Activated CD8-positive, alpha-beta memory T cell treated with anti-CD3 and anti-CD28 coated beads, Interleukin-2, amount 50 U/mL, for 1 hour (primary cell): ENCODE data around the gene SMARCC1.

Source experiments
- DNase-seq: peaks from one replicate; pipeline ENCODE4 v3.0.0-alpha.2; 2020; ENCODE audit errors: extremely low read depth

The SMARCC1 gene

DNA sequence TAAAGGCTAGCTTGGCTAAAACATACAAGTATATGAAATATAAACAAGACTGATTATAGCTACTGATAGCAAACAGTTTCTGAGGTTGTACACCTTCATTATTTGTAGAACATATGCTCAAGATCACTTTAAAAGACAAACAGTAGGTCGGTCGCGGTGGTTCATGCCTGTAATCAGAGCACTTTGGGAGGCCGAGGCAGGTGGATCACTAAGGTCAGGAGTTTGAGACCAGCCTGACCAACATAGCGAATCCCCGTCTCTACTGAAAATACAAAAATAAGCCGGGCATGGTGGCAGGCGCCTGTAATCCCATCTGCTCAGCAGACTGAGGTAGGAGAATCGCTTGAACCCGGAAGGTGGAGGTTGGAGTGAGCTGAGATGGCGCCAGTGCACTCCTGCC, 80.3 kb downstream of the SMARCC1 start:
- DNase-seq, result no peak

DNA sequence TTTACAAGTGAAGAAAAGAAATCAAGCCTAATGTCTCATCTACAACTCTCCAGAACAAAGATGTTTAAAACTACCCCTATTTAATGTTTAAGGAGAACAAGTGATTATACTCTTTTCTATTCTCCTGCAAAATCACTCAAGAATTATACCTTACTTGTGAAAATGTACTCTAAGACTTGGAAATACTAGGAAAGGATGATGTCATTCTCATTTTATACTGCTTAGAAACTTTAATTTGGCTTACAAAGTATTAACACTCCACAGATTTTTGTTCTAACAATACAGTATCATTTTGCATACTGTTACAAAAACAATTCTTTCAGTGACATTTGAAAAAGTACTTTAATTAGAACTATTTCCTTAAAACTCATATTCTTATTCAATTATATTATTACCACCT, 89.5 kb downstream of the SMARCC1 start:
- no peak for DNase-seq

DNA sequence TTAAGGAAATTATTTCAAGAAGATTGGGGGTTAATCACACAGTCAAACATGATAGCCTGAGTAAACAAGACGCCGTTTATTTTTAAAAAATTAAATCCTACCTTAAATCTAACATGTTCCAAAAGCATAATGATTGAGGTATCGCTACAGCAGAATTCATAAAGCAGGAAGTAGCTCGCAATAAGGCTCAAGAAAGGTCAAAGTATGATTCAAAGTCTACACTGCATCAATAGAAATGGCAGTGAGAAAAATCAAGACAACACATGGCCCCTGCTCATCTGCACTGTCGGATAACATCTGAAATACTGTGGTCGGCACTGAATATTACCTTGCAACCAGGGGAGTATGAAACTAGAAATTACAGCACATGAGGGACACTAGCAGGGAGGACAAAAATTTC, 93.2 kb downstream of the SMARCC1 start:
- DNase-seq, result no peak

DNA sequence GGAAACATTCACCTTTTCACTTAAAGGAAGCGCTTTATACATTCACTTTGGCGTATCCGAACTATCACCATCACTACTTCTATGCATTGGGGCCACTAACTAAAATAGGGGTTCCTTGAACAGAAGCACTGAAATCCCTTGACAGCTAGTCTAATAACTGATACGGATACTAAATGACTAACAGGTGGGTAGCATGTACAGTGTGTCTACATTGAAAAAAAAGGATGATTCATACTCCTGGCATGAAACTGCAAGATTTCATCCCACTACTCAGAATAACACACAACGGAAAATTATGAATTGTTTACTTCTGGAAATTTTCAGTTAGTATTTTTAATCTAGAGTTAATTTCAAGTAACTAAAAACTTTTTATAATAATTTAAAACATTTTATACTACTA, 96.7 kb downstream of the SMARCC1 start:
- DNase-seq, result no peak

DNA sequence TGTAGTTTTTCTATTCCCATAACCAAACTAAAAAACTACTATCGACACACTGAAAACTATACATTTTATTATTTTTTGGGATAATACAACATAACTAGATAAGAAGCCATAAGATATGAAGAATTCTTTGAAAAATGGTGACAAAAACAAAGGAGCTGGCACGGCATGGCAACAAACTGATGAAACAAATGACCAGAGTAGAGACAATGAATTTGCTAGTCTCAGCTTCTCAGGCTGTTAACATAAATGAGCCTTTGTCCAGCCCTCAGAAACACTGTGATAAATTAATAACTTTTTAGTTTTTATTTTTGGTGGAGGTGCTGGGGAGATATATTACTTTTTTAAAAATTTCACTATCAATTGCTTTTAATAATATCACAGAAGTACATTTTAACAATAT, 100.7 kb downstream of the SMARCC1 start:
- no peak for DNase-seq

DNA sequence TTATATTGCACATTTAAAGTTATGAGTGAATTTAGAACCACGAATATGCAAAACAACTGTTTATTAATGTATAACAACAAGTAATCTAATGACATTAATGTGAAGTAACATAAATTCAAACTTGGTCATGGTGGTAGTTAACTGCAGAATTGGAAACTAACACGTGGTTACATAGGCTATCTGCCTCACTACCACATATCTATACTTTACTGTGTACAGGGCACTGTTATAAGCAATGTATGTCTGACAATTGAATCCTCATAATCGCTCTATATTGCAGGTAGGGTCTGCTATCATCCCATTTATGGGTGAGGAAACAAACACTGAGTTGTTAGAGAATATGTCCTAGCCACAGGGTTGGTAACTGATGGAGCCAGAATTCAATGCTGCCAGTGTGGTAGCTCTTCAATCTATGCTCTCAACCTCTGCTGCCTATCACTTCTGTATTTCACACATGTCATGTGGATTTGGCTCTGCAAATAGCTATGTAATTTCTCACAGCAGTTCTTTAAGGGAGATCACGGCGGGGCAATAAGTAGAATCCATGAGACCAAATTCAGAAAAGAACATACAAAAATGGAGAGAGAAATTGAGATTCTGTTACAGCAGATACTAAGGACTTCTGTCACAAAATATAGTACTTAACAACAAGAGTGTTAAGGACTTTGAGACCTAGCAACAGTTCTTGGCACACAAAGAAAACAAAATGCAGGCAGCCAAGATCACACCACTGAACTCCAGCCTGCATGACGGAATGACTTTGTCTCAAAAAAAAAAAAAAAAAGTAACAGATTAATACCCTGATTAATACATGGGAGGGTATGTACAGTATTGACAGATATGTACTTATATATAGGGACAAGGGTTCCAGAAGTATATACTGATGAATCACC, 103.0 kb downstream of the SMARCC1 start:
- DNase-seq, result no peak

DNA sequence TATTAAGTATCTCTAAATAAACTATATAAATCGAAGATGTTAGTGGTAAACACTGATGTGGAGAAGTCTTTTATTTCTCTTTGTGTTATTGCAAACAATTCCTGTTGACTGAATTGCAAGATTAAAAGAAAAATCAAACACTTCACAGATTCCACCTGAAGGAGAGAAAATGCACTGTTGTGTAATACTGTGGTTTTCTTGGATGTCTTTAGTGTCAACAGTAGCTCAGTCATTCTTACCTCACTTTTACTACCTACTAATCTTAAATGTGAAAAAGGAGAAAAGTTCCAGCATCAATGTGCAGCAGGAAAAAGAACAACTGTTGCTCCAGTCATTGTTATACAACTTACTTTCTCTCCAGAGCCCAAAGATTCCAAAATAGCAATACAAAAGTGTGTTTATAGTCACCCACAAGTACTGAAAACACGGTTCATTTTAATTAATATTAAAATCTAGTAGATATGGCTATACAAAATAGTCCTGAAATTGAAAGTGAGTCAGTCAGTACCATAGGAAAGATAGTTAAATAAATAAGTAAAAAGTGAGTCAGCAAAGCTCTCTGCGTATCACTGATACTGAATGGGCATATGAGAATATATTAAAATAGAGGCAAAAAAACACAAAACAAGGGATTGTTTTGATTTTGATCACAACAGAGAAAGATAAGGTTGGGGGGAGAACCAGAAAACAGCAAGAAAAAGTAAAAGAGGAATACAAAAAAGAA, 112.5 kb downstream of the SMARCC1 start:
- no peak for DNase-seq

DNA sequence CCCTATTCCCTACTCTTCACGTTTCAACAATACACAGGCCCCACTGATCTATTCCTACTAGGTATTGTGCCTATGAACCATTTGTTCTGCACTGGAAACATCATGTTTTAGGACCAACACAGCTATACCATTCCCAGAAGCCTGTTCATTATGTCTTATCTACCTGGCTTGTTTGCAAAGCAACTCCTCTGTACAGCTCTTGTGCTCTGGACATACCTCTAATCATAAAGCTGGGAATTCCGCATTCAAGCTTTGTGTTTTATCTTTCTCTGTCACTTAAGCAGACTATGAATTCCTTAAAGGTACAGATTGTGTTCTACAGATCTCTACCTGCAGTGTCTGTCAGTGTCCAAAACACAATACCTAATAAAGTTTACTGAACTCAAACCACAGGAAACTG, 115.6 kb downstream of the SMARCC1 start:
- DNase-seq, result no peak

DNA sequence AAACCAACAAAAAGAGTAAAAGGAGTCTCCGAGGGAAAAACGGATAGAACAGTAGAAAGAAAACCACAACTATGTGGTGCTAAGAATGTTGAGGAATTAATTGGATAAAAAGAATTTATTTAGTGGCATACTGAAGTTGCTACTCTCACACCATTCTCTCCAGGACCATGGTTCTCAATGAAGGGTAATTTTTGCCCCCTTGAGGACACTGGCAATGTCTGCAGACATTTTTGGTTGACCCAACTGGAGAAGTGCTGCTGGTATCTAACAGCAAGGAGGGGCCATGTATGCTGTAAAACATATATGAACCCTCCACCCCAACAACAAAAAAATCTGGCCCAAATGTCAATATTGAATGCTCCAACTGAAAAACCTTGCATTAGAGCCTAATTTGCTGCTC, 117.2 kb downstream of the SMARCC1 start:
- DNase-seq, result no peak

DNA sequence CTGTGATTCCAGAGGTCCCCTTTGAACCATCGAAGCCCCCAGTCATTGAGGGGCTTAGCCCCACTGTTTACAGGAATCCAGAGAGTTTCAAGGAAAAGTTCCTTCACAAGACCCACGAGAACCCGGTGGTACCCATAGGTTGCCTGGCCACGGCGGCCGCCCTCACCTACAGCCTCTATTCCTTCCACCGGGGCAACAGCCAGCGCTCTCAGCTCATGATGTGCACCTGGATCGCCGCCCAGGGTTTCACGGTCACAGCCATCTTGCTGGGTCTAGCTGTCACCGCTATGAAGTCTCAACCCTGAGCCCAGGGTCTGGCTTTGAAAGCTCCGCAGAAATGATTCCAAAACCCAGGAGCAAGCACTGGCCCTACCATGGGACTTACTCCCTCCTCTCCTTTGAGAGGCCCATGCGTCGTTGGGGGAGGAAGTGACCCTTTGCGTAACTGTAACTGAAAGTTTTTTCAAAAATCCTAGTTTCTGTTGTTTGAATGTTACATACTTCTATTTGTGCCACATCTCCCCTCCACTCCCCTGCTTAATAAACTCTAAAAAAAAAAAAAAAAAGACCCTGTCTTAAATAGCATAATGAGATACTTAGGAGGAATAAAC, 118.0 kb downstream of the SMARCC1 start:
- no peak for DNase-seq

DNA sequence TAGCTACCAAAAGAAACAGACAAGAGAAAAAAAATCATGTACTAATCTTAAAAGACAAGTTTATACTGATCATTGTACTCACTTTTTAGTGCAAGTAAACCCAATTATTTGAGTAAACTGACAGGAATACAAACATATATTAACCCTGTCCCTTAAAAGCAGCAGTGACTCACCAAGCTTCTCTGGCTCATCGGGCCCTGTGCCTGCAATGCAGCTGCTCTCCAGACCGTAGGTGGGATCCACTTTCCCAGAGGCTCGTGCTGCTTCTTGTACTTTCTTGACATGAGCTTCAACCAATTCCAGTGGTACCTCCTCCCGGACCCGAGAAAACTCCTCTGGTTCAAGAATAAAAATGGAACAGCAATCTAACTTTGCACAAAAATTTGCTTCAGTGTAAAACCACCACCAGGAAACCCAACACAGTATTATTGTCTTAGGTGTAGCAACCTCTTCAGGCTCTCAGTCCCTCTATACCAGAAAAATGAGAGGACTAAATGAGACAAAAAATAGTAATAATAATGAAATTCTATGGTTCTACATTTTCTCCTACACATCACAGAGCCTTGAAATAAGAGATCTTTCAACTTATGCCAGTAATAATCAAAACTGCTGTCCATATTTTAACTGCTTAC, 120.5 kb downstream of the SMARCC1 start:
- no peak for DNase-seq

DNA sequence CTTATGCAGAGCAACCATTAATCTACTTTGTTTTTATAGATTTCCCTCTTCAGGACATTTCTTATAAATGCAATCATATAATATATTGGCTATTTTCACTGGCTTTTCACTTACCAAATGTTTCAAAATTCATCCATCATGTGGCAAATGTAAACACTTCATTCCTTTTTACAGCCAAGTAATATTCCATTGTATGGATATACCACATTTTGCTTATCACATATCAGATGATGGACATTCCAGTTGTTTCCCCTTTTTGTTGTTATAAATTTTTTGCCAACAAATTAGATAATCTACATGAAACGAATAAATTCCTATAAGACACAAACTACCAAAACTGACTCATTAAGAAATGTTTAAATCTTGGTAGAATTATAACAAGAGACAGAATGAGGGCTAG, 123.2 kb downstream of the SMARCC1 start:
- DNase-seq, result no peak

DNA sequence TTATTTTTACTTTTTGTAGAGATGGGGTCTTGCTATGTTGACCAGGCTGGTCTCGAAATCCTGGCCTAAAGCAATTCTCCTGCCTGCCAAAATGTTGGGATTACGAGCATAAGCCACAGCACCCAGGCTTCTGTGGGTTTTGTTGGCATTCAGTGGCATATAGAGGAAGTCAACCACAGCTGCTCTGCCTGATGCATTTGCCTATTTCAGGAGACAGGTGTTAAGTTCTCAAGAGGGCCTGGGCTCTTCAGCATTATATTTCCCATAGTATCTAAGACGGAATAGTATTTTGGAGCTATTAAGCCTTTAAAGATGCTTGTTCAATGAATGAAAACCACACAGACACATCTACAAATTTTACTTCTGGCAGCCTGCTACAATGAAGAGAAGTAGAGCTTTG, 129.6 kb downstream of the SMARCC1 start:
- DNase-seq, result no peak

DNA sequence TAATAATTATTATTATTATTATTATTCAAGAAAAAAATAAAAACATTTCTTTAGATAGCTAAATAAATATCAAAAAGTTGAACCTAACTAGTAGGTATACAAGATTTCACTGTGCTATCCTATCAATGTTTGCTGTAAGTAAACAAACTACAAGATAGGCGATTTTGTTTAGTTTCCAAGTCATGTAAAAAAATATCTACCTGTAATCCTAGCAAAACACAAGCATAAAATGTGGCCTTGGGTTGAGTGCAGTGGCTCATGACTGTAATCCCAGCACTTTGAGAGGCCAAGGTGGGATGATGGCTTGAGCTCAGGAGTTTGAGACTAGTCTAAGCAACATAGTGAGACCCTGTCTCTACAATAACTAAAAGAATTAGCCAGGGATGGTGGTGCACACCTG, 131.4 kb downstream of the SMARCC1 start:
- no peak for DNase-seq

DNA sequence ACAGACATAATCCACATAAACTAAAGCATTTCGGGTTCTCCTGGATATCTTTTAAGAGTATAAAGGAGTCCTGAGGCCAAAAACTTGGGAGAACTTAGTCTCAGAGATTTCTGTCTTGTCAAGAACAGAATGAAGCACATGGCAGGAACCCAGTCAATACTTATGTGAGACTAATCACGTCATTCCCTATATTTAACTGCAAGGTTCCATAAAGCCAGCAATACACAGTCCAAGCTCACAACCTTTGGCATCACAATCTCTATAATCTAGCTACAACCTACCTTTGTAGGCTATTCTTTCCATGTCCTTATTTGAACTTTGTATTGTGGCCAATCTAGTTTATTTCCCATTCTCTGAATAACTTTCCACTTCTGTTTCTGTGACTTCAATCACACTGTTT, 134.1 kb downstream of the SMARCC1 start:
- DNase-seq, result no peak

DNA sequence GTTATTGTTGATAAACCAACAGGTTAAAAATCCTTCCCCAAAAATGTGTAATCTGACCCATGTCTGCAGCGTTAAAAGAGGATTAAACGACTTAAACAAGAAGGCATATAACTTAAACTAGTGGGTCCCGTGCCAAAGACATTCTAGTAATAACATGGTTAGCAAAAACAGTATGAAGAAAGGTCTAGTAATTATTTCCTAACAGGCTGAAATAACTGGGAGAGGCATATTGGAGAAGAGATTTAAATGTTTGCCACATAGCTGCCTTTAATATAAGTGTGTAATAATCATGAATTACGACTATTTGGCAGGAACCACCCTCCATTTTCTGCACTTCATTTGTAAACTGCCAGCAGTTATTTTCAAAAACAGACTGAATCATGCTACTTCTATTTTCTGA, 135.3 kb downstream of the SMARCC1 start:
- no peak for DNase-seq

DNA sequence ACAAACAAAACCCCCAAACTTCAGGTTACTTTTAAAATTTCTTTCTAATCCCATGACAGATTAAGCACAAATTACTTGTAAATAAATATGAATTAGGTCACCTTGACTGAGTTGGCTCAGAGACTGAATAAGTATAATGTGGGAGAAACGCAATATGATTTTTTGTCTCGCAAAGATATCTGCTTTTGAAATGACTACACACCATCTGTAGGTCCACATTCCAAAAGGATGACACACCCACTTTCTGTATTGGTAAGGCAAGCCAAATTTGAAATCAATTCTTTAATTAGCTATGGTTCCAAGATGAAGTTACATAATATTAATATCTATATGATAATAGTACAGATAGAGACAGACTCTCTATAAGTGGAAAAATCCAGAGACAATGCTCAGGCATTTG, 136.1 kb downstream of the SMARCC1 start:
- DNase-seq, result no peak

DNA sequence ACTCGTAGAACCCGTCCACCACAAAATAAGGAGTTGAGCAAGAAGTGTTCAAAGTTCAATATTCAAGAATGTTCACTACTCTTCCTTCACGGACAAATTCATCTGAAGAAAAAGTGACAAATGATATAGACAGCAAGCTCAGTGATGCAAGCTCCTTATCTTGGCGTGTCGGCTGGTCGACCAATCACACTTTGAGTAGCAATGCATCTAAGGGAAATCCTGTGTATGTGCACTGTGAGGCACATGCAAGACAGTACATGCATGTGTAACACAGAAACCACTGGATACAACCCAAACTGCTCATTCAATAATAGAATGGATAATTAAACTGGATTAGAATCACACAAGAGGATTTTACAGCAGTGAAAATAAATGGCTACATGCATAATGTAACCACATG, 138.6 kb downstream of the SMARCC1 start:
- no peak for DNase-seq

DNA sequence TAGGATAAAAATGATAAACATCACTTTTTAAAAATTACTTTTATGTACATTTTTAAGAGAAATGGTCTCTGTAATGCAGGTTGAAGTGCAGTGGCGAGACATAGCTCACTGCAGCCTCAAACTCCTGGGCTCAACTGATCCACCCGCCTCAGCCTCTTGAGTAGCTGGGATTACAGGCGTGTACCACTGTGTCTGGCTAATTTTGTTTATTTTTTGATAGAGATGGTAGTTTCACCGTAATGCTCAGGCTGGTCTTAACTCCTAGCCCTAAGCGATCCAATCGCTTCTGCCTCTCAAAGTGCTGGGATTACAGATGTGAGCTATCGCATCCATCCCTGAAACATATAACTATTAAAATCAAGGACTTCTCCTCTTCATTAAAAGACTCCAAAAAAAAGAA, 140.0 kb downstream of the SMARCC1 start:
- no peak for DNase-seq

DNA sequence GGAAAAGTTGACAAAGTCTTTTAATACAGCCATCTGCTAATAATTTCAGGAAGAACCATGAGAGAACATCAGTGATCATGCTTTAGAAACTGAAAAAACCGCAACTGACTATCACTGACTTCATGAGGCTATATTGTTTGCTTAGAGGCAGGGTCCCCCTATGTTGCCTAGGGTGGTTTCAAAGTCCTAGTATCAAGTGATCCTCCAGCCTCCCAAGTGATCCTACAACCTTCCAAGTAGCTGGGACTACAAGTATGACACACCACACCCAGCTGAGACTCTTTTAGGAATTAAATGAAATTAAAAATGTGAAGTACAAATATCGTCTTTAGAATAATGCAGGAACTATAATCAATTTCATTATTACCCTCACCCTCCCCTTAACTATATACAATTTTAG, 144.8 kb downstream of the SMARCC1 start:
- no peak for DNase-seq

DNA sequence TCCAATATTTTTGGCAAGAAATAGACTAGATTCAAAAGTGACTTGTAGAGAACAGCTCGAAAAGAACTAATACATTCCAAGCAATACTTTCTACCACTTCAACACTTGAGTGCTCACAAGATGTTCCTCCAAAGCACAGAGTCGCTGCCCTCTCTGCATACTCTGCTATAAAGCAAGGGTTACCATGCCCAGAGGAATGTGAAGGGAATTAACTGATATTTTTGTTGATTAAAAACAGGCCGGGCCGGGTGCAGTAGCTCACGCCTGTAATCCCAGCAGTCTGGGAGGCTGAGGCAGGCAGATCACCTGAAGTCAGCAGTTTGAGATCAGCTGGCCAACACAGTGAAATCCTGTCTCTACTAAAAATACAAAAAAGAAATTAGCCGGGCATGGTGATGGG, 145.5 kb downstream of the SMARCC1 start:
- DNase-seq, result no peak

DNA sequence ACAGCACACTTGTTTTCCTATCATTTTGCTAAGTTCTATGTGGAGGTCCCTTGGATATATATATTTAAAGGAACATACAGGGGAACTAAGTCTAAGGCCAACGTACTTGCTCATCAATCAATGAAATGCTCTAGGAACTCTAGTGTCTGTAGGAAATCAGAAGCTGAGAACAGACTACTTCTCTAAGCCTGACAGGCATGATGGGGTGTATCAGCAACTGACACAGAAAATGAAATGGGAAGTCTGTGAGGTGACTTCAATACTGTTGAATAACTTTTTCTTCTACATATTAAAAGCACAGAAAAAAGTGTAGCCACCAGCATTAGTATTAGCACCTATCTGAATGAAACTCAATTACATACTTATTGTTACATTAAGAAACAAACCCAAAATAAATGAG, 146.2 kb downstream of the SMARCC1 start:
- no peak for DNase-seq
